ENCODE results near the gene TRIM33.
"Not testable (repeated sequence)": the region's sequence is repeated elsewhere in the genome, so short reads cannot be mapped to it uniquely, and the experiment has no call there.

Gene TRIM33

GRCh38 chr1:114510274-114511031, 550 bp downstream of the TRIM33 start:
- DNase-seq = peak; percentile 32 to 36

GRCh38 chr1:114509596-114510273, 1.3 kb downstream of the TRIM33 start:
- no peak for DNase-seq

- no peak for DNase-seq
These were observed 2.6 kb downstream of the TRIM33 start for GRCh38 chr1:114508386-114508898.

GRCh38 chr1:114507513-114507912, 3.5 kb downstream of the TRIM33 start:
- no peak for DNase-seq

GRCh38 chr1:114505148-114505561, 5.8 kb downstream of the TRIM33 start:
- DNase-seq = no peak

GRCh38 chr1:114503916-114504422, 7.0 kb downstream of the TRIM33 start:
- no peak for DNase-seq

- DNase-seq = no peak
These were observed 8.9 kb downstream of the TRIM33 start for GRCh38 chr1:114502080-114502479.

- DNase-seq = no peak
These were observed 11.5 kb downstream of the TRIM33 start for GRCh38 chr1:114499478-114499877.

GRCh38 chr1:114496089-114496488, 14.9 kb downstream of the TRIM33 start:
- no peak for DNase-seq

GRCh38 chr1:114495486-114495885, 15.5 kb downstream of the TRIM33 start:
- DNase-seq = no peak

GRCh38 chr1:114492978-114493377, 18.0 kb downstream of the TRIM33 start:
- no peak for DNase-seq

- no peak for DNase-seq
These were observed 20.7 kb downstream of the TRIM33 start for GRCh38 chr1:114490274-114490693.

- DNase-seq = no peak
These were observed 22.3 kb downstream of the TRIM33 start for GRCh38 chr1:114488739-114489138.

- no peak for DNase-seq
These were observed 25.7 kb downstream of the TRIM33 start for GRCh38 chr1:114485286-114485685.

- DNase-seq = peak; percentile 29 to 56
These were observed 28.4 kb downstream of the TRIM33 start for GRCh38 chr1:114482585-114482984.

- not testable (repeated sequence) for DNase-seq
These were observed 31.4 kb downstream of the TRIM33 start for GRCh38 chr1:114479636-114480035.

GRCh38 chr1:114479134-114479533, 31.9 kb downstream of the TRIM33 start:
- DNase-seq = no peak

- DNase-seq = no peak
These were observed 37.2 kb downstream of the TRIM33 start for GRCh38 chr1:114473796-114474195.

GRCh38 chr1:114472408-114472807, 38.6 kb downstream of the TRIM33 start:
- DNase-seq = no peak

GRCh38 chr1:114470681-114471080, 40.3 kb downstream of the TRIM33 start:
- no peak for DNase-seq

- no peak for DNase-seq
These were observed 42.1 kb downstream of the TRIM33 start for GRCh38 chr1:114468710-114469468.

- DNase-seq = no peak
These were observed 43.0 kb downstream of the TRIM33 start for GRCh38 chr1:114468047-114468446.

- DNase-seq = peak in 1 of 2 donors; percentile 30
These were observed 43.5 kb downstream of the TRIM33 start for GRCh38 chr1:114467491-114467890.

Measured in CD4-positive, alpha-beta T cell treated with Interleukin-1 beta for 1 hour (primary cell).